Ishikawa (cell line): ENCODE results near the gene KLRK1.

ENCODE experiments used
- CREB1 ChIP-seq: IDR thresholded peaks from 2 replicates; pipeline ENCODE4 v1.6.1; 2012; ENCODE audit warnings: low read depth
- EP300 ChIP-seq: IDR thresholded peaks from 2 replicates; pipeline ENCODE4 v1.6.1; 2012; ENCODE audit warnings: borderline replicate concordance
- TCF12 ChIP-seq: IDR thresholded peaks from 2 replicates; pipeline ENCODE4 v1.6.1; 2012; ENCODE audit warnings: low read depth
- TEAD4 ChIP-seq: IDR thresholded peaks from 2 replicates; pipeline ENCODE4 v1.6.1; 2012
- YY1 ChIP-seq: IDR thresholded peaks from 2 replicates; pipeline ENCODE4 v1.6.1; 2012; ENCODE audit warnings: low read depth
- TF ChIP-seq, protein P1 (sequence below): IDR thresholded peaks from 2 replicates; pipeline ENCODE4 v1.6.1; 2012
- TF ChIP-seq, protein P2 (sequence below): IDR thresholded peaks from 2 replicates; pipeline ENCODE4 v1.6.1; 2012; ENCODE audit warnings: low read depth, mild to moderate bottlenecking

DNA sequence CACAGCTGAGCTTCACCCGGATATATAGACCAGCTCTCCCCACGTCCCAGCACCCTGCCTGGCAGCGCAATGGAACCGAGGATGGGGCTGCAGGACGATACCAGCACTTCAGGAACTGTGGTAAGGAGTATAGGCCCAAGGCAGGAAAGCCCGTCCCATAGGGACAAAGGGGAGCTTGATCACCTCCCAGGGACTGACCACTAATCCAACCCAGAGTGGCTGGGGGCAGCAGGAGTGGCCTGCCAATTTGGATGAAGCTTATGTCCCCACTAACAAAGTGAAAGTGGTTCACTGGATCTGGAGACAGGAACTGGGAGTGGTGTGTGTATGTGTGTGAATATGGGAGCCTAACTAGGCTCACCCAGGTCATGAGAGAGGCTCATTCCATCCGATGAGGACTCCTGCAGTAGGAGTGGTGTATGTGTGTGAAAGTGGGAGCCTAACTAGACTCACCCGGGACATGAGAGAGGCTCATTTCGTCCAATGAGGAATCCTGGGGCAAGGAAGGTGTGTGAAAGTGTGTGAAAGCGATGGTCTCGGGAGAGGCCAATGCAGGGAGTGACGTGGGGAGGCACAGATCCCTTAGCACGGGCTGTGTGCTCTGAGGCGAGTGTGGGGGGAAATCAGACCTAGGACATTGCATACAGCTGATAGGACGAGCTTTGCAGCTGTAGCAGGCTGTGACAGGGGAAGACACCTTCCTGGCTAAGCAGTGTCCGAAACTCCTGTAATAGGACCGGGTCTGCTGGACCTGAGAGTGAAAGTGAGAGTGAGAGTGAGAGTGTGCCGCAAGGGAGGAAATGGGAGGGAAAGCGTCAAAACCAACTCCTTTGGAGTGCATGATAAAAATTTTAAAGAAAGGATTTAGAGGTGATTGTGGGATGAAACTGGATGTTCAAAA is 25.7 kb downstream of the KLRK1 start:
- TF ChIP-seq CREB1, result no peak
- TF ChIP-seq, protein P1, sequence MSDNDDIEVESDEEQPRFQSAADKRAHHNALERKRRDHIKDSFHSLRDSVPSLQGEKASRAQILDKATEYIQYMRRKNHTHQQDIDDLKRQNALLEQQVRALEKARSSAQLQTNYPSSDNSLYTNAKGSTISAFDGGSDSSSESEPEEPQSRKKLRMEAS, result no peak
- TF ChIP-seq TCF12, result no peak
- TF ChIP-seq TEAD4, result no peak
- TF ChIP-seq YY1, result no peak
- TF ChIP-seq, protein P2, sequence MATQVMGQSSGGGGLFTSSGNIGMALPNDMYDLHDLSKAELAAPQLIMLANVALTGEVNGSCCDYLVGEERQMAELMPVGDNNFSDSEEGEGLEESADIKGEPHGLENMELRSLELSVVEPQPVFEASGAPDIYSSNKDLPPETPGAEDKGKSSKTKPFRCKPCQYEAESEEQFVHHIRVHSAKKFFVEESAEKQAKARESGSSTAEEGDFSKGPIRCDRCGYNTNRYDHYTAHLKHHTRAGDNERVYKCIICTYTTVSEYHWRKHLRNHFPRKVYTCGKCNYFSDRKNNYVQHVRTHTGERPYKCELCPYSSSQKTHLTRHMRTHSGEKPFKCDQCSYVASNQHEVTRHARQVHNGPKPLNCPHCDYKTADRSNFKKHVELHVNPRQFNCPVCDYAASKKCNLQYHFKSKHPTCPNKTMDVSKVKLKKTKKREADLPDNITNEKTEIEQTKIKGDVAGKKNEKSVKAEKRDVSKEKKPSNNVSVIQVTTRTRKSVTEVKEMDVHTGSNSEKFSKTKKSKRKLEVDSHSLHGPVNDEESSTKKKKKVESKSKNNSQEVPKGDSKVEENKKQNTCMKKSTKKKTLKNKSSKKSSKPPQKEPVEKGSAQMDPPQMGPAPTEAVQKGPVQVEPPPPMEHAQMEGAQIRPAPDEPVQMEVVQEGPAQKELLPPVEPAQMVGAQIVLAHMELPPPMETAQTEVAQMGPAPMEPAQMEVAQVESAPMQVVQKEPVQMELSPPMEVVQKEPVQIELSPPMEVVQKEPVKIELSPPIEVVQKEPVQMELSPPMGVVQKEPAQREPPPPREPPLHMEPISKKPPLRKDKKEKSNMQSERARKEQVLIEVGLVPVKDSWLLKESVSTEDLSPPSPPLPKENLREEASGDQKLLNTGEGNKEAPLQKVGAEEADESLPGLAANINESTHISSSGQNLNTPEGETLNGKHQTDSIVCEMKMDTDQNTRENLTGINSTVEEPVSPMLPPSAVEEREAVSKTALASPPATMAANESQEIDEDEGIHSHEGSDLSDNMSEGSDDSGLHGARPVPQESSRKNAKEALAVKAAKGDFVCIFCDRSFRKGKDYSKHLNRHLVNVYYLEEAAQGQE, result no peak
- no peak for TF ChIP-seq EP300
